ENCODE results near the gene PPP4R3A.

Gene PPP4R3A

DNA sequence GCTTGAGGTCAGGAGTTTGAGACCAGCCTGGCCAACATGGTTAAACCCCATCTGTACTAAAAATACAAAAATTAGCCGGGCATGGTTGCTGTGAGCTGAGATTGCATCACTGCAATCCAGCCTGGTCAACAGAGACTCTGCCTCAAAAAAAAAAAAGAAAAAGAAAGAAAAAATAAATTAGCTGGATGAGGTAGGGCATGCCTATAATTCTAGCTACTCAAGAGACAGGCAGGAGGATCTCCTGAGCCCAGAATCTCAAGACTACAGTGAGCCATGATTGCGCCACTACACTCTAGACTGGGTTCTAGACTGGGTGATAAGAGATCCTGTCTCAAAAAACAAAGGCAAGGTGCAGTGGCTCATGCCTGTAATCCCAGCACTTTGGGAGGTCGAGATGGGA lies 16.9 kb downstream of the PPP4R3A start:
- H3K27ac ChIP-seq (ENCODE audit: extremely low read depth, low read depth, low read length): no peak overlapping the region
- ChIA-PET POLR2A (no interaction called here), CTCF (interaction anchor here (0.6 to 0.7 kb wide), 2 partner anchors 9 to 418 kb away, joined by 3 to 4 read pairs; no protein-coding TSS in a partner anchor)
- peaks cover 37% of the 10 kb centered on the region for H3K4me1 ChIP-seq (ENCODE audit: control insufficient read depth, insufficient read depth, low read length)
- no peak overlapping the region for H3K4me3 ChIP-seq (ENCODE audit: low read depth, low read length)
- TF ChIP-seq, protein P1, sequence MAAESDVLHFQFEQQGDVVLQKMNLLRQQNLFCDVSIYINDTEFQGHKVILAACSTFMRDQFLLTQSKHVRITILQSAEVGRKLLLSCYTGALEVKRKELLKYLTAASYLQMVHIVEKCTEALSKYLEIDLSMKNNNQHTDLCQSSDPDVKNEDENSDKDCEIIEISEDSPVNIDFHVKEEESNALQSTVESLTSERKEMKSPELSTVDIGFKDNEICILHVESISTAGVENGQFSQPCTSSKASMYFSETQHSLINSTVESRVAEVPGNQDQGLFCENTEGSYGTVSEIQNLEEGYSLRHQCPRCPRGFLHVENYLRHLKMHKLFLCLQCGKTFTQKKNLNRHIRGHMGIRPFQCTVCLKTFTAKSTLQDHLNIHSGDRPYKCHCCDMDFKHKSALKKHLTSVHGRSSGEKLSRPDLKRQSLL (tag by site-specific recombination; IDR thresholded peaks at IDR 0.05): peak; percentile 80
- TF ChIP-seq, protein P2, sequence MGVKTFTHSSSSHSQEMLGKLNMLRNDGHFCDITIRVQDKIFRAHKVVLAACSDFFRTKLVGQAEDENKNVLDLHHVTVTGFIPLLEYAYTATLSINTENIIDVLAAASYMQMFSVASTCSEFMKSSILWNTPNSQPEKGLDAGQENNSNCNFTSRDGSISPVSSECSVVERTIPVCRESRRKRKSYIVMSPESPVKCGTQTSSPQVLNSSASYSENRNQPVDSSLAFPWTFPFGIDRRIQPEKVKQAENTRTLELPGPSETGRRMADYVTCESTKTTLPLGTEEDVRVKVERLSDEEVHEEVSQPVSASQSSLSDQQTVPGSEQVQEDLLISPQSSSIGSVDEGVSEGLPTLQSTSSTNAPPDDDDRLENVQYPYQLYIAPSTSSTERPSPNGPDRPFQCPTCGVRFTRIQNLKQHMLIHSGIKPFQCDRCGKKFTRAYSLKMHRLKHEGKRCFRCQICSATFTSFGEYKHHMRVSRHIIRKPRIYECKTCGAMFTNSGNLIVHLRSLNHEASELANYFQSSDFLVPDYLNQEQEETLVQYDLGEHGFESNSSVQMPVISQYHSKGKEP (tag by site-specific recombination; IDR thresholded peaks at IDR 0.05): 0 out of 2 replicates have a peak, but pooled peaks have one; percentile 19
- TF ChIP-seq ZBTB8A (tag by site-specific recombination; IDR thresholded peaks at IDR 0.05) (0 out of 2 replicates have a peak, but pooled peaks have one; percentile 18), ZNF521 (tag by site-specific recombination; IDR thresholded peaks at IDR 0.05) (no peak), ZNF132 (tag by site-specific recombination; IDR thresholded peaks at IDR 0.05; ENCODE audit: borderline replicate concordance) (no peak), ZNF677 (tag by site-specific recombination; IDR thresholded peaks at IDR 0.05) (no peak), ZNF416 (tag by site-specific recombination; IDR thresholded peaks at IDR 0.05) (no peak)
- TF ChIP-seq, protein P3, sequence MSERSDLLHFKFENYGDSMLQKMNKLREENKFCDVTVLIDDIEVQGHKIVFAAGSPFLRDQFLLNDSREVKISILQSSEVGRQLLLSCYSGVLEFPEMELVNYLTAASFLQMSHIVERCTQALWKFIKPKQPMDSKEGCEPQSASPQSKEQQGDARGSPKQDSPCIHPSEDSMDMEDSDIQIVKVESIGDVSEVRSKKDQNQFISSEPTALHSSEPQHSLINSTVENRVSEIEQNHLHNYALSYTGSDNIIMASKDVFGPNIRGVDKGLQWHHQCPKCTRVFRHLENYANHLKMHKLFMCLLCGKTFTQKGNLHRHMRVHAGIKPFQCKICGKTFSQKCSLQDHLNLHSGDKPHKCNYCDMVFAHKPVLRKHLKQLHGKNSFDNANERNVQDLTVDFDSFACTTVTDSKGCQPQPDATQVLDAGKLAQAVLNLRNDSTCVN (tag by site-specific recombination; optimal IDR thresholded peaks at IDR 0.05): no peak
- H3K36me3 ChIP-seq (ENCODE audit: control insufficient read depth in 2 of 2, insufficient read depth in 1 of 2, low read length in 2 of 2): peaks cover 12 to 19% of the 10 kb centered on the region in 2 experiments
- no peaks in the 10 kb centered on the region for H3K9me3 ChIP-seq (ENCODE audit: control insufficient read depth, insufficient read depth, low read depth, low read length)

DNA sequence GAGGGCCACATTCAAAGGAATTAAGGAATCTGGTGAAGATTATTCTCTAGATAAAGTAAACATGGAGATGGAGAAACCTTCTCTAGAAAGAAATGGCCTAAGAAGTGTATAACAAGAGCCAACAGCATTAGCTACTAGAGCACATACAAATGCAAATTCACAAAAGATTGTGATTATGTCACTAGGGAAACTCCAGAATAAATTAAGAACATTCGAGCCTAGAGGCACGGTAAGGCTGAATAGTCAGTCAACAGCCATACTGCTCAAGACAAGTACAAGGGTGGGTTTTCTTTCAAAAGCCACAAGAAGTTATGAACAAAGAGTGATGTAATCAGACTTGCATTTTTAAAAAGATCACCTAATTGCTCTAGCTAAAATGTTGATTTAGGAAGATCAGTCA lies 25.4 kb downstream of the PPP4R3A start:
- Histone ChIP-seq H3K36me3 (ENCODE audit: control insufficient read depth in 2 of 2, insufficient read depth in 1 of 2, low read length in 2 of 2) (peaks cover 67 to 84% of the 10 kb centered on the region in 2 experiments), H3K9me3 (ENCODE audit: control insufficient read depth, insufficient read depth, low read depth, low read length) (no peaks in the 10 kb centered on the region), H3K4me3 (ENCODE audit: low read depth, low read length) (no peak overlapping the region), H3K27ac (ENCODE audit: extremely low read depth, low read depth, low read length) (no peak overlapping the region), H3K4me1 (ENCODE audit: control insufficient read depth, insufficient read depth, low read length) (peaks cover 9% of the 10 kb centered on the region)
- ChIA-PET CTCF (interaction anchor here (0.6 to 1.0 kb wide), 4 partner anchors 160 to 528 kb away, joined by 3 to 4 read pairs (median 3); no protein-coding TSS in a partner anchor), POLR2A (no interaction called here)
- peak; percentile 37; the same call in 1 of the 2 replicates for TF ChIP-seq ZNF366 (tag by site-specific recombination; conservative IDR thresholded peaks at IDR 0.05)
- TF ChIP-seq, protein P4, sequence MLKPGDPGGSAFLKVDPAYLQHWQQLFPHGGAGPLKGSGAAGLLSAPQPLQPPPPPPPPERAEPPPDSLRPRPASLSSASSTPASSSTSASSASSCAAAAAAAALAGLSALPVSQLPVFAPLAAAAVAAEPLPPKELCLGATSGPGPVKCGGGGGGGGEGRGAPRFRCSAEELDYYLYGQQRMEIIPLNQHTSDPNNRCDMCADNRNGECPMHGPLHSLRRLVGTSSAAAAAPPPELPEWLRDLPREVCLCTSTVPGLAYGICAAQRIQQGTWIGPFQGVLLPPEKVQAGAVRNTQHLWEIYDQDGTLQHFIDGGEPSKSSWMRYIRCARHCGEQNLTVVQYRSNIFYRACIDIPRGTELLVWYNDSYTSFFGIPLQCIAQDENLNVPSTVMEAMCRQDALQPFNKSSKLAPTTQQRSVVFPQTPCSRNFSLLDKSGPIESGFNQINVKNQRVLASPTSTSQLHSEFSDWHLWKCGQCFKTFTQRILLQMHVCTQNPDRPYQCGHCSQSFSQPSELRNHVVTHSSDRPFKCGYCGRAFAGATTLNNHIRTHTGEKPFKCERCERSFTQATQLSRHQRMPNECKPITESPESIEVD (tag by site-specific recombination; IDR thresholded peaks at IDR 0.05): peak; percentile 86; the same call in 1 of the 2 replicates
- no peak for TF ChIP-seq ZNF549 (tag by site-specific recombination; IDR thresholded peaks at IDR 0.05)
- TF ChIP-seq, protein P5, sequence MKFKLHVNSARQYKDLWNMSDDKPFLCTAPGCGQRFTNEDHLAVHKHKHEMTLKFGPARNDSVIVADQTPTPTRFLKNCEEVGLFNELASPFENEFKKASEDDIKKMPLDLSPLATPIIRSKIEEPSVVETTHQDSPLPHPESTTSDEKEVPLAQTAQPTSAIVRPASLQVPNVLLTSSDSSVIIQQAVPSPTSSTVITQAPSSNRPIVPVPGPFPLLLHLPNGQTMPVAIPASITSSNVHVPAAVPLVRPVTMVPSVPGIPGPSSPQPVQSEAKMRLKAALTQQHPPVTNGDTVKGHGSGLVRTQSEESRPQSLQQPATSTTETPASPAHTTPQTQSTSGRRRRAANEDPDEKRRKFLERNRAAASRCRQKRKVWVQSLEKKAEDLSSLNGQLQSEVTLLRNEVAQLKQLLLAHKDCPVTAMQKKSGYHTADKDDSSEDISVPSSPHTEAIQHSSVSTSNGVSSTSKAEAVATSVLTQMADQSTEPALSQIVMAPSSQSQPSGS (tag by site-specific recombination; IDR thresholded peaks at IDR 0.05; ENCODE audit: low read depth): peak; percentile 43; the same call in 1 of the 2 replicates

DNA sequence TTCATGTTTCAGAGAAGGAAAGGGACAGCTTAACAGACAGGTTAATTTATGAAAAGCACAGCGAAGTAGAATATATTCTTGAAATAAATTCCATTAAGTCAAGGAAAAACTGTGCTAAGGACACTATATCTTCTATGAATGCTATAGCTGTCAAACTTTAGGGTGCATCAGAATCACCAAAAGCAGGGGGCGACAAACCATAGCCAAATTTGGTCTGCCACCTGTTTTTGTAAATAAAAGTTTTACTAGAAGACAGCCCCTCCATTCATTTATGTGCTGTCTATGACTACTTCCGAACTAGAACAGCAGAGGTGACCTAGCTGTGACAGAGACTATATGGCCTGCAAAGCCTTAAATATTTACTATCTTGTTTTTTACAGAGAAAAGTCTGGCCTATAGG lies 25.9 kb downstream of the PPP4R3A start:
- Histone ChIP-seq H3K27ac (ENCODE audit: extremely low read depth, low read depth, low read length) (no peak overlapping the region), H3K4me3 (ENCODE audit: low read depth, low read length) (no peak overlapping the region), H3K9me3 (ENCODE audit: control insufficient read depth, insufficient read depth, low read depth, low read length) (no peaks in the 10 kb centered on the region), H3K36me3 (ENCODE audit: control insufficient read depth in 2 of 2, insufficient read depth in 1 of 2, low read length in 2 of 2) (peaks cover 69 to 83% of the 10 kb centered on the region in 2 experiments), H3K4me1 (ENCODE audit: control insufficient read depth, insufficient read depth, low read length) (peaks cover 9% of the 10 kb centered on the region)
- no peak for TF ChIP-seq ZBTB17 (tag by site-specific recombination; IDR thresholded peaks at IDR 0.05)
- TF ChIP-seq OVOL3 (tag by site-specific recombination; IDR thresholded peaks at IDR 0.05): no peak
- TF ChIP-seq KLF10 (tag by site-specific recombination; IDR thresholded peaks at IDR 0.05): no peak
- no peak for TF ChIP-seq ZSCAN30 (tag by site-specific recombination; IDR thresholded peaks at IDR 0.05)
- POLR2A ChIA-PET: interaction anchor here (0.6 kb wide), 1 partner anchor 68 kb away, joined by 3 read pairs; no protein-coding TSS in a partner anchor
- CTCF ChIA-PET: interaction anchor here (0.6 to 1.0 kb wide), 4 partner anchors 30 to 451 kb away, joined by 3 to 5 read pairs (median 3); no protein-coding TSS in a partner anchor
